IPS-11a (cell line): Measurements from ENCODE around the gene BCAS3.
"Not testable (repeated sequence)": the region's sequence is repeated elsewhere in the genome, so short reads cannot be mapped to it uniquely, and the experiment has no call there.

Source experiments
- H3K4me3 ChIP-seq: one replicate; pipeline ENCODE4 v1.5.1; 2013; ENCODE audit warnings: low read depth, low read length, control low read depth

BCAS3 gene

DNA sequence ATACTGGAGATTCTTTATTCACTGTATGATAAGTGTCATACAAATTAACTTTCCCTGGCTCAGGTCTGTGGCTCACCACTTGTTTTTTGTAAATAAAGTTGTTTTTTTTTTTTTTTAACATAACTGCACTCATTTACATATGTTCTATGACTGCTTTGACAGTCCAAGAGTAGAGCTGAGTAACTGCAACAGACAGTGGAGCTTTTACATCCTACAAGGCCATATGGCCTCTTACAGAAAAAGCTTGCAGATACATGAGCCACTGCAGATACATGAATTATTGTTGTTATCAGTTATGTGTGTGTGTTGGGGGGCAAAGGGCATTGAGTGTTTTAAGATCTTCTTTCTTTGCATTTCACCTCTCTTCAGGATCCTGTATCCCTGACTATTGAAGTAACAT is 311.7 kb downstream of the BCAS3 start:
- no peak overlapping the region for H3K4me3 ChIP-seq

DNA sequence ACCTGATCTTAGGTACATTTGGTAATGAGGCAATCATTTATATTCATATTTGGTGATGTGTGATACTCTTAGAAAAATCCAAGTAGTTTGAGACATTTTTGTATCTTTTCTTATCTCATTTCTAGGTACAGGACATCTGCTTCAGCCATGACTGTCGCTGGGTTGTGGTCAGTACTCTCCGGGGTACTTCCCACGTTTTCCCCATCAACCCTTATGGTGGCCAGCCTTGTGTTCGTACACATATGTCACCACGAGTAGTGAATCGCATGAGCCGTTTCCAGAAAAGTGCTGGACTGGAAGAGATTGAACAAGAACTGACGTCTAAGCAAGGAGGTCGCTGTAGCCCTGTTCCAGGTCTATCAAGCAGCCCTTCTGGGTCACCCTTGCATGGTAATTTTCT is 312.2 kb downstream of the BCAS3 start:
- no peak overlapping the region for H3K4me3 ChIP-seq

DNA sequence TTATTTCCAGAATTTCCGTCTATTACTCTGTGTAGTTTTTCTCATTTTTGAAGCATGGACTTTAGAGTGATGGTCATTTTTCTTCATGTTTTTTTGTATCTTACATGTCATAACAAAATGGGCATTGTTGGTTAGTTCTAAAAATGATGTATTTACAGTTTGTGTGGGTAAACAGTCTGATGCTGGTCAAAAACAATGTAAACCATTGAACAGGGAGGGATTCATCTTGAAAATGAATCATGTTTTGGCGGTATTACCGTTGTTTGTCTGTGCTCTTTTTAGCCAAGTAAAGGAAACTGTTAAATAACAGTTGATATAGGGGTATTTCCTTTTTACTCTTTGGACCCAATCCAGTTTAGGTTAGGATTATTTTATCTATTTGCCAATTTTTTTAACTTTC is 315.8 kb downstream of the BCAS3 start:
- H3K4me3 ChIP-seq: no peak overlapping the region

DNA sequence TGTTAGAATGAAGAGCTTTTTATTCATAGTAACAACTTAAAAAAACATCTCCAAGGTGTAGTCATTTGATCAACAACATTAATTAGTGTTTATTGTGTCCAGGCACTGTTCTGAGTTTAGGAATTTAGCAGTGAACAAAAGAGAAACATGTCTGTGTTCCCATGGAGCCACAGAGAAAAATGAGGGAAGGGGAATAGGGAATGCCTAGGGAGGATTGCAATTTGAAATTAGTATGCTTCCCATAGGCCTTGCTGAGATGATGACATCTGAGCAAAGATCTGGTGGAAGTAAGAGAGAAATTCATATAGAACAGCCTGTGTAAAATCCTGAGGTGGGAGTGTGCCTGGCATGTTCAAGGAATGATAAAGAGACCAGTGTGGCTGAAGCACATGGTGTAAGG is 318.0 kb downstream of the BCAS3 start:
- no peak overlapping the region for H3K4me3 ChIP-seq

DNA sequence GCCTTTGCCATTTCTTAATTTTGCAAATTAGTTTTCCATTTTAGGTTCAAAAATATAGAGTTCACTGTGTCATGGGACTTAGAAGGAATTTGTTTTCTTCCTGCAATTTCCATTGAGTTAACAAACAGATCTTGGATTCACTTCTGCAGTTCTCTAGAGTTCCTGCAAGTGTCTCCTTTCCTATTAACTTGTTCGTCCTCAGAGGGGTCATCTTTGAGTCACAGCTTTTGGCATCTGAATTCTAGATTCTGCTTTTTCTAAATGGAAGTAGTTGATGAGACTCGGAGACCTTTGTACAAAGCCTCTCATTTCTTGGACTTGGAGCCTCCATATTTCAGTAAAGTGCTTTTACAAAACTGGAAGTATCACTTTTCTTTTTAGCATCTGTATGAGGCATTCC is 323.3 kb downstream of the BCAS3 start:
- no peak overlapping the region for H3K4me3 ChIP-seq

DNA sequence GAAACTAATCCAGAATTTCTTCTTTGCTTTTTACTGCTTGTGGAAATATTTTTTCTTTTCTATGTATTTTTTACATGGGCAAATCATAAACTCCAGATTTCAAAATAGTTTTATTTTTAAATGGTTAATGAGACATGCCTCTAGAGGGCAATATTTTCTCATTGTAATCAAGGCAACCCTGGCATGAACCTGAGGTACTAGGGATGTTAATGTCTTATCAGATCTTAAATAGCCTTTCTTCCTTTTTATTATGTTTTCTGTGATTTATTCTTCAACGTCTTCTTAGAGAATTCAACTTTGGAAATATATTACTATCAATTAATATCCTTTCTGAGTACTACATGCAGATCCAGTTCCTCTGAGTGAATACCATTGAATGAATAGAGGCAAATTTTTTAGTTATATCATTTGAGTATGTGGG is 324.7 kb downstream of the BCAS3 start:
- no peak overlapping the region for H3K4me3 ChIP-seq

DNA sequence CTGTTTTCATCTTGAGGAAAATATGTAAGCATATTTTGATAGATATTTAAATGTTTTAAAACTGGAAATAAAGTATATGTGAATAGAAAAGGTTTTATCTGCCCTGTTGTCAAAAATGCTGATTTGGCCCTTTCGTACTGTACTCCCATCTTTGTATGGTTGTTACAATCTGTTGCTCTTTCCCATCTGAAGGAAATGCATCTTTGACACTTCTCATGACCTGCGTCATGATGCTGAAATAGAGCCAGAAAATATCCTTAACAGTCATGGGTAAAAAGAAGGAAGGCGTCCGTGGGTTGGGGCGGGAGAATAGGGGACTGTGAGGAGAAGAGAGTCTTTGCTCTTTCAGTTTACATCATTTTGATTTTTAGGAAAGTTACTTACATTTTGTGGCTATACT is 327.7 kb downstream of the BCAS3 start:
- no peak overlapping the region for H3K4me3 ChIP-seq

DNA sequence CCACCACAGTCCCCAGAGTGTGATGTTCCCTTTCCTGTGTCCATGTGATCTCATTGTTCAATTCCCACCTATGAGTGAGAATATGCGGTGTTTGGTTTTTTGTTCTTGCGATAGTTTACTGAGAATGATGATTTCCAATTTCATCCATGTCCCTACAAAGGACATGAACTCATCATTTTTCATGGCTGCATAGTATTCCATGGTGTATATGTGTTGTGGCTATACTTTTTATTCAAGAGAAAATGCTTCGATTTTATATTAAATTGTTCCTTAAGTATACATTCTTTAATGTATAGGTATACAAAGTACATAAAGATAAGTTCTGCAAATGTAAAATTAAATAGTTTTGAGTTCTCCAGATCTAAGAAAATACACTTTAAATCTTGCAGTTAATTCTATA is 328.3 kb downstream of the BCAS3 start:
- not testable (repeated sequence) for H3K4me3 ChIP-seq

DNA sequence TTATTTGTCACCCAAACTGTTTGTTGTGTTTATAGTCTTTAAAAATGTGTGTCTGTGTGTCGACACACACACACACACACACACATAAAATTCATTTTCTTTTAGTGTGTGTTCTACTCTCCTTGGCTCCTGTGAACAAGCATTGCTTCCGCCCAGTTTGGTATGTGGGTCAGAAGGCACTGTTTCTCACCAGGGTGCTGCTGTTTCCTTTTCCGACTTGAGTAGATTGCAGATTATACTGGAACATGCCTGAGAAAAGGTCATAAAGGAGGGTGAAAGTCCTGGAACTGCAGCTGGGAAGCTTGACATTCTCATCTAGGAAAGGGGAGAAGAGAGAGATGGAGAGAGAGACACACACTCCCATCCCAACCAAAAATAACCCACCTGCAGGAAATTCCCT is 330.3 kb downstream of the BCAS3 start:
- H3K4me3 ChIP-seq: no peak overlapping the region

DNA sequence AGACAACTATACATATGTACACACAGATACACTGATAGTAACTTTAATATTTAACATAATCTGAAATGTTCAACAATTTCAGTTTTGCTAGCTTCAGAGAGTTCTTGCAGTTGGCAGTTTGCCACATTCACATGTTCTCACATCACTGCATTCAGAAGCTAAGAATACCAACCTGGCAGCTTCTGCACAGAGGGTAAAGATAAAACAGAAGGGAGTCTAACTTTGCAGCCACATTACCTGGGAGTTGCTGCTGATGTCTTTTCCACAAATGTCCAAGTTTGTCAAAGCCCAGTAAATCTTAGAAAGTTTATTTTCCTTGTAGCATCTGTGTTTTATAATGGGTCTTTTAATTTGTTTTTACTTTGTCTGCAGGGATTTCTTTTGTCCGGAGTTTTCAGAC is 332.0 kb downstream of the BCAS3 start:
- H3K4me3 ChIP-seq: no peak overlapping the region

DNA sequence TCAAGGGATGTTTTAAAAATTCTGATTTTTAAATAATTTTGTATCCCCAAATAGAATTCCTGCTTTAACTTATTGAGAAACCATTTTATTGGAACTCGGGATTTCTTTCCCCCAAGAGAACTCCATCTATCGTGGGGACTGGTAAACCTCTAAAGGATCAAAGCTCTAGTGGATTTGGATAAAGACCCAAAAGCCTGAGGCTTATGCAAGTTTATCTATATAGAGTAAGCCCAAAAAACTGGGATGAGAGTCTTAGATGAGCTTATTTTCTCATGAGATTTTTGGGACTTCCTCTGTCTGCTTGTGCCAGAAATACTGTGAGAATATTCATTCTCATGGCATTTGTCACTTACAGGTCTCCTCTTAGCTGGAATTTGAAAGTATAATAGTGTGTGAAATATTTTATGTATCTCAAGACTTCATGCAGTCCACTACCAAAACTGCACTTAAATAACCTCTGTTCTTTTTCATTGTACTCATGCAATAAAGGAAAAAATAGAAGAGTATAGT is 333.1 kb downstream of the BCAS3 start:
- no peak overlapping the region for H3K4me3 ChIP-seq

DNA sequence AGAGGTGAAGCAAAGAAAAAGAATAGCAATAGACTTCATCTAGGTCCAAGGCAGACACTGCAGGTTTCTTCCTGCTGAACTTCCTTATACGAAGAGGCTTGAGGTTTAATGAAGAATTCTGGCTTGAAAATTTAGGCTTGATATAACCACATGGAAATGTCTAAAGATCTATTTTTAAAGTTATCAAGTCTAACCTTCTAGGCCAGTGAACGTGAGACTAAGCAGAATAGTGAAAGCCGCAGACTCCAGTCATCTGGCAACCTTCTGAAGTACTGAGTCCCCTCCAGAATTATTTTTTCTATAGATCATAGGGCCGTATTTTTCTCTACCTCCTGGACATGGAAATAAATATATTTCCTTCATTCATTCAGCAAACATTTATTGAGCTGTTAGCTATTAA is 333.6 kb downstream of the BCAS3 start:
- H3K4me3 ChIP-seq: no peak overlapping the region

DNA sequence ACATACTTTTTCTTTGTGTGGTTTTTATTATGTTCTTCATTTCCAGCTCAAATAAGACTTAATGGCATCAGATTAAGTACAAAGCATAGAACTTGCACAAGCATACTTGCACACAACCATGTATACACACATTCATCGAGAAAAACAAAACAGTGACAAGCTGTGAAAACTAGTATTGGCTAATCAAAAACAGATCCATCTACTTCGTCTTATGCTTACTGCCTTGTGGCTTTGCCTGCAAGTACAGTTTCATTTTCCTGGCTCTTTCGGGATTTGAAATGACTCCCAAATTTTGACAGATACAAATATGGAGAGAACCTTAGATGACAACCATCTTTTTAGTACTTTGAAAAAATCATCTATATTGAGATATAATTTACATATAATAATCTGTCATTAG is 338.3 kb downstream of the BCAS3 start:
- H3K4me3 ChIP-seq: no peak overlapping the region

DNA sequence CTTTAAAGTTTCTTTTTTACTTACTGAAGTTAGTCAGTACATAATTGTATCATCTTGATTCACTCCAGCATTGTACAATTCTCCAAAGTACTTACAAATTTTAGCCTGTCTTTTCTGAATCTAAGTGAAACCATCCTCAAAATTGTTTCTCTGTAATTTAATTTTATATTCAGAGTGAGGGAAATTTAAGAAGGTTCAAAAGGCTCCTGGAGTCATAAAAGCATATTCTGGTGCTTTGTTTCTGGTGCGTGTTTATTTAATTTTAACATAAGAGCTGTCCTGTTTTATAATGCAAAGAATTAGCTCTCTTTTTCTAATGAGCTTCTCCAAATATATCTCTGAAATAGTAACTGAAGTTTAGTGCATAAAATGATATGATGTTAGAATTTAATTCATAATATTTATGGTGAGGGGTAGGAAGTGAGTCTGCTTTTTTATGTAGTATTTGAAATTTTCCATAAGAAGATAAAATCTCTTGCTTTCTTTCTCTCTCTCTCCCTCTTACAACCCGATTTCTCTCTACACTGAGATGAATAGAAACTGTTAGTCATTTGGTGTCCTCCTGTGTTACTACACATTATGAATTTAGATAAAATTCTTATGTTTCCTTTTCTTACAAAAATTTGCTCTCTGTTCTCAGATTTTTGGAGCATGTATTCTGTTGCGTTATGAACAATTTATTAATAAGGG is 339.8 kb downstream of the BCAS3 start:
- H3K4me3 ChIP-seq: no peak overlapping the region

DNA sequence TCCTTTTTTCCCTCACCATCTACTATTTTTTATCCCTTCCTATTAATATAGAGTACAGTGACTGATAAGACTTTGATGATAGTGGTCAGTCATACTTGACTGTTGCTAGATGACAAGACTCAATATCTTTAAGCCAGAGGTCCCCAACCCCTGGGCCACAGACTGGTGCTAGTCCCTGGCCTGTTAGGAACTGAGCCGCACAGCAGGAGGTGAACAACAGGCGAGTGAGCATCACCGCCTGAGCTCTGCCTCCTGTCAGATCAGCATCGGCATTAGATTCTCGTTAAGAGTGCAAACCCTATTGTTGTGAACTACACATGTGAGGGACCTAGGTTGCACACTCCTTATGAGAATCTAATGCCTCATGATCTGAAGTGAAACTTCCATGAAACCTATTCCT is 341.3 kb downstream of the BCAS3 start:
- H3K4me3 ChIP-seq: no peak overlapping the region

DNA sequence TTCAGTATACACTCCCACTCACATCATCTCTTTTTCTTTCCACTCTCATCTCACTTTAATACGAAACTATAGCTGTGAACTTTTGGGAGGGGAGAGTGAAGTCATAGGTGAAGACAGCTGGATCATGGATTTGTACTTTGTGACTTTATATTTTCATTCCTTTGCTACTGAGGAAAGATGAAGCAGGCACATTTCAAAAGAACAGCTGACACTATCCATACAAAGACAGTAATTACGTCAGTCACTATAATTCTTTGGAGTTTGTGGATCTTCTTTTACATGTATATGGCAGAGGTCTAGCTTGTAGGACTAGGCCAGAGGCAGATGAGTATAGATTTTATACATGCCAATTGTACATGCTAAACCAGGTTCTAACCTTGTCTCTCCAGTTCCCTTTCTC is 346.3 kb downstream of the BCAS3 start:
- no peak overlapping the region for H3K4me3 ChIP-seq

DNA sequence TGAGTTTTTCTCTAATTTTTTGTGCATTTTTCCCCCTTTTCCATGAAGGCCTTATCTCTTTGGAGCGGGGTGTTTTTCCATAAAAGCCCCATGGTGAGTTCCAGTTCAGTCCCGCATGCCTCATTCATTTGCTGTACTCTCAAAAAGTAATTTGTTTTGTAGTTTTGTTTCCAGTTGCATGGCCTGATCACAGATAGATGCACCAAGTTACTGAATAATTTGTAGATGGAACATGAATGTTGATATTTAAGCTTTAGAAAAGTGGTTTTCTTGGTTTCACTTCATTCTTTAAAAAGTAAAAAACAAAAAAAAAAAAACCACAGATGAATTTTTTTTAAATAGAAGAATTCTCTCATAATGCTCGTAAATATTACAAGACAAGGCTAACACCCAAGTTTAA is 349.2 kb downstream of the BCAS3 start:
- no peak overlapping the region for H3K4me3 ChIP-seq

DNA sequence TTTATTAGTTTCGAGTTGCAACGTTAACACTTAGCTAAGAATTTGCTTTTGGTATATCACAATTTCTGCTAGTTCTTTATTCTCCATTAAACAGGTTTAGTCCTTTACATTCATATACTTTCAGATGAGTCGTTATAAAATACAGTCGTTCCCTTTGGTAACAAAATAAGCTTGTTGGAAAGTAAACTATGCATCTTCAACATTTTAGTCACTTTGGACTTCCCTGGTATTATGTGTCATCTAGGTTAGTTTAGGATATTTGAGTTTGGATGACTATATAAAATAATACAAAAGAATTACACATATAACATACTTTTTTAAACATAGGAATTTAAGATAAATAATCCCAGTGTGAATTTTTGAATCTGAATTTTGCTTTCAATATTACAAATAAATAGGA is 351.5 kb downstream of the BCAS3 start:
- H3K4me3 ChIP-seq: no peak overlapping the region

DNA sequence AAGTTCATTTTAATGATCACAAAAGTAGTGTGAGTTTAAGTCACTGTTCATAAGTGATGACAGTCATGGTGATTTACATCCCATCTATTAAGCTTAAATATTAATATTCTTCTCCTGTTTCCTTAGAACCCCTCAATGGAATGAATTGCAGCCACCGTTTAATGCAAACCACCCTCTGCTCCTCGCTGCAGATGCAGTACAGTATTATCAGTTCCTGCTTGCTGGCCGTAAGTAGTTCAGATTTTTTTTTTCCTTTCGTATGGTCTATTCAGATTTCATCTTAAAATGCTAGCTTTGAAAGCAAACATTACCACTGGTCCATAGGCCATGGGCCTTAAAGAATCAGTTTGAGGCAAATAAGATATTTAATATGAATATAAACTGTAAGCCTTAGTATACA is 363.0 kb downstream of the BCAS3 start:
- no peak overlapping the region for H3K4me3 ChIP-seq

DNA sequence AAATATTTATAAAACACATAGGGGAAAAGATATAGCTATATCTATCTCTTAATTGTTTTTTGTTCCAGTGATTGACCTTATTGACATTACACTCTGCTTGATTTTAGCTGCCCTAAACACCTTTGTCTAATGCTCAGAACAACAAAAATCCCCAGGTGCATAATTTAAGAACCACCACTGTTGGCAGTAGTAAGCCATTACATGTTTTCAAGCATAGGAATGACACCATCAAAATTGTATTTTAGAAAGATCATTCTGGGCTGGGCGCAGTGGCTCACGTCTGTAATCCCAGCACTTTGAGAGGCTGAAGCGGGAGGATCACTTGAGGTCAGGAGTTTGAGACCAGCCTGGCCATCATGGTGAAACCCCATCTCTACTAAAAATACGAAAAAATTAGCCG is 364.7 kb downstream of the BCAS3 start:
- not testable (repeated sequence) for H3K4me3 ChIP-seq

DNA sequence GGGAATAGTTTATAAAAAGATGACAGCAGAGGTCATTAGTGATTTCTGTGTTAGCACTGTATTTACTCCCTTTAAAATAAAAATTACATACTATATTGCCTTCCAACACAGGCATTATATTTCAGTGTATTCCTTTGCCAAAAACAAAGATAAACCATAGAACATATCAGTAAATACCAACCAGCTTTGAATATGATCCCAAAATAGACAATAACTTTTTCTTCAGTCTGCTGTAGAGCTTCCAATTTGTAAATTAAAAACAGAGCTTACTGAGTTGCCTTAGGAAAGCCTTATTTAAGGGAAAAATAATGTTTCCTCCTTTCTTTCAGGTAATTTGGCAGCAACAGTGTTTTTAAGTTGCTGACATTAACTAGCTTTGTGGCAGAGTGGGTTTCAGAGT is 369.9 kb downstream of the BCAS3 start:
- H3K4me3 ChIP-seq: no peak overlapping the region

DNA sequence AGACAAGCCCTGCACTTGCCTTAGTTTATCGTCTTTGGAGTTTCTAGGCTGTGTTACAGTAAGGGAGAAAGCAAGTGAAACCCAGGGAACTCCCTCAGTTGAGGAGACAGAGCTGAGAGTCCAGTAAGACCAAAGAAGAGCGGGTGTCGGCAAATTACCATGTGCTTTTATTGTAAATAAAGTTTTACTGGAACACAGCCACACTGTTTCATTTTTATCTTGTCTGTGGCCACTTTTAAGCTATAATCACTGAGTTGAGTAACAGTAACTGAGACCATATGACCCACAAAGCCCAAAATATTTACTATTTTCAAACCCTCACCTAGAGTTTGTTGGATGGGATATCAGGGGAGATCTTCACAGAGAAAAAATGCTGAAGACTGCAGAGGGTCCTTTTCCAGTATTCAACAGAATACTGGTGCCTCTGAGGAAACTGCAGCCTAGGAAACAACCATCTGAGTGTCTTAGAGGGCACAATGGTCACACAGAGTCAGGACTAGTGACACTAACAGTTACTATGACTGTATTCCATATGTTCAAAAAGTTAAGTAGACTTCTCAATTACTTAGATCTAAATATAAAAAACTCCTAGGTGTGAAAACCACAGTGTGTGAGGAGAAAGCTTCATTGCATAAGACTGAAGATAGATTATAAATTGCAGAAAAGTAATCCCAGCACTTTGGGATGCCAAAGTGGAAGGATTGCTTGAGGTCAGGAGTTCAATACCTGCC is 370.9 kb downstream of the BCAS3 start:
- no peak overlapping the region for H3K4me3 ChIP-seq

DNA sequence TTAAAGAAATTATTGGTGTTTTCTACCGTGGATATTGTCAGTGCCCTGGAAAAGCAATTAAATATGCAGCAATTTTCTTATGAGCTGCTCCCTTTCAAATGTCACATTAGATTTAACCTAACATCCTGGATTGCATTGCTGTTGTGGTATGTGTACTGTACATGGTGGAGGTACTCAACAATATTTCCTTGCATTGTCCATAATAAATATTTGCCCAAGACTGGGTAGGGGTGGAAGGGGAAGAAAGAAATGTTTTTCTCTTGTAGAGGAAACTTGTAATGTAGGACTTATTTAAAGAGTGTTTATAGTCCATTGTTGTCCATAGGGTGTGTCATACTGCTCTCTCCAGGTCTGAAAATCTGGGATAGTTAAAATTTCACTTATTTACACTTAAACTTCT is 375.8 kb downstream of the BCAS3 start:
- H3K4me3 ChIP-seq: no peak overlapping the region
